ENCODE measurements around the gene RABIF.
"Not testable (repeated sequence)": the region's sequence is repeated elsewhere in the genome, so short reads cannot be mapped to it uniquely, and the experiment has no call there.

The RABIF gene

DNA sequence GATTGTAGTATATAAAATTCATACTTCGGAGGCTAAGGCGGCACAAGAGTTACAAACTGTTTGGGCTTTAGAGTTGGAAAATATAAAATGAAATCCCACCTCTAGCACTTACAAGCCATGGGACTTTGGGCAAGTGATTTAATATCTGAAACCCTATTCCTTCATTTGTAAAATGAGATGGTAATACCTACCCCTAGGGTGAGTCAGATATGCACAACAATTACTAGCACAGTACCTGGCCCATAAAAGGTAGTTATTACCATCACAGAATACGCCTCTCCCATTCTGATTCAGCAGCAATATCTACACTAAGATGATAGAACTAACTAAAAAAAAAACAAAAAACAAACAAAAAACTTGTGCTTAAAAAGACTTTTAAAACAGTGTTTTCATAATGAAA, 34.6 kb upstream of the RABIF start:
- H3K4me3 ChIP-seq (ENCODE audit: low read depth, low read length): no peak overlapping the region
- TF ChIP-seq, protein P1, sequence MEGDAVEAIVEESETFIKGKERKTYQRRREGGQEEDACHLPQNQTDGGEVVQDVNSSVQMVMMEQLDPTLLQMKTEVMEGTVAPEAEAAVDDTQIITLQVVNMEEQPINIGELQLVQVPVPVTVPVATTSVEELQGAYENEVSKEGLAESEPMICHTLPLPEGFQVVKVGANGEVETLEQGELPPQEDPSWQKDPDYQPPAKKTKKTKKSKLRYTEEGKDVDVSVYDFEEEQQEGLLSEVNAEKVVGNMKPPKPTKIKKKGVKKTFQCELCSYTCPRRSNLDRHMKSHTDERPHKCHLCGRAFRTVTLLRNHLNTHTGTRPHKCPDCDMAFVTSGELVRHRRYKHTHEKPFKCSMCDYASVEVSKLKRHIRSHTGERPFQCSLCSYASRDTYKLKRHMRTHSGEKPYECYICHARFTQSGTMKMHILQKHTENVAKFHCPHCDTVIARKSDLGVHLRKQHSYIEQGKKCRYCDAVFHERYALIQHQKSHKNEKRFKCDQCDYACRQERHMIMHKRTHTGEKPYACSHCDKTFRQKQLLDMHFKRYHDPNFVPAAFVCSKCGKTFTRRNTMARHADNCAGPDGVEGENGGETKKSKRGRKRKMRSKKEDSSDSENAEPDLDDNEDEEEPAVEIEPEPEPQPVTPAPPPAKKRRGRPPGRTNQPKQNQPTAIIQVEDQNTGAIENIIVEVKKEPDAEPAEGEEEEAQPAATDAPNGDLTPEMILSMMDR (conservative IDR thresholded peaks at IDR 0.05; ENCODE audit: low read depth, low read length): no peak
- no peak for DNase-seq (ENCODE audit: low read depth)

DNA sequence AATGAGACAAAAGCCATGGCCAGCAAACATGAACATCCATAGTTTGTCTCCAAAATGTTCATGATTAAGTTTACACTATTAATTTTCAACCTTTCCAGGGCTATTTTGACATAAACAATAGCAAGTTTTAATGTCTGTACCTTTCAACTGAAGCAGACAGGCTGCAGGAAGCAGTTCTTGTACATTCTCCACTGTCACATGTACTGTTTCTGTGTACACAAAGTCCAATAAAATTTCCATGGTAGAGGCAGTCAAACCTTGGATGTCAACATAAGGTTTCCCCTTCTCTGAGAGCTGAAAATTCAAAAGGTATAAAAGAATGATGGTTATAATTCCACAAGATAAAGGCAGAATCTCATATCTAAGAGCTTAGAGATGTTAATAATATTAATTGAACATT, 30.7 kb upstream of the RABIF start:
- no peak overlapping the region for H3K4me3 ChIP-seq (ENCODE audit: low read depth, low read length)
- TF ChIP-seq, protein P1 (conservative IDR thresholded peaks at IDR 0.05; ENCODE audit: low read depth, low read length): no peak
- no peak for DNase-seq (ENCODE audit: low read depth)

DNA sequence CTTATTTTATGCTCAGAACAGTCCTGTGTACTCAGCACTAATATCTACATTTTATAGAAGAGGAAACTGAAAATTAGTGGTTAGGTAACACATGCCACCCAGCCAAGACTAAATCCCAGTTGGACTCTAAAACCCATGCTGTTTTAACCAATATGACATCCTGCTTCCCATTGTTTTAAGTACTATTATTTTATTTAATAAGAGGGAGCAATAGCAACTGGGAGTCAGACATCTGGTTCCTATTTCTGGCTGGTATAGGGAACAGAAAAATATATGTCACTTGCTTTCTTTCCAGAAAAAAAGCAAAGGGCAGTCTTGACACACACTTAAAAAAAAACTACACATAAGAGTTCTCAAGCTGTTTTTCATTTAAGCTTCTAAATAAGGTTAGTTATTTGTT, 26.2 kb upstream of the RABIF start:
- H3K4me3 ChIP-seq (ENCODE audit: low read depth, low read length): no peak overlapping the region
- TF ChIP-seq, protein P1 (conservative IDR thresholded peaks at IDR 0.05; ENCODE audit: low read depth, low read length): no peak
- no peak for DNase-seq (ENCODE audit: low read depth)

DNA sequence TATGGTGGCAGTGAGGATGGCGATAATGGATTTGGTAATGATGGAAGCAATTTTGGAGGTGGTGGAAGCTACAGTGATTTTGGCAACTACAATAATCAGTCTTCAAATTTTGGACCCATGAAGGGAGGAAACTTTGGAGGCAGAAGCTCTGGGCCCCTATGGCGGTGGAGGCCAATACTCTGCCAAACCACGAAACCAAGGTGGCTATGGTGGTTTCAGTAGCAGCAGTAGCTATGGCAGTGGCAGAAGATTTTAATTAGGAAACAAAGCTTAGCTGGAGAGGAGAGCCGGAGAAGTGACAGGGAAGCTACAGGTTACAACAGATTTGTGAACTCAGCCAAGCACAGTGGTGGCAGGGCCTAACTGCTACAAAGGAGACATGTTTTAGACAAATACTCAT, 23.5 kb upstream of the RABIF start:
- not testable (repeated sequence) for DNase-seq (ENCODE audit: low read depth)

DNA sequence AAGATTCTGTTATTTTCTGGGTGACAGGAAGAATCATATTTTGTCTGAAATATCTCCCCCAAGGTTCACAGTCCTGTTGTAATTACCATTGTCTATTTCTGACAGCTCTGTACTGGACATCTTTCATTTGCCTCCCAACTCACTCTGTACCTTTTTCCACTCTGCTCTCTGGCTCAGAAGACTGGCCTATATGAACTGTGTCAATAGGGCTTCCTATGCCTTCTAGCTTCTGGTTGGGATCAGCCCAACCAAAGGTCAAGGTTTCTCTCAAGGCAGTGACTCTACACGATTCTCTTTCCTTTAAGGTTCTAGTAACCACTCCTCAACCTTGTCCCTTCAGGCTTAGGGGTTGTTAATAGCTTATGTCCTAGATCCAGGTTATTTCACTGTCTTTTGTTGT, 20.5 kb upstream of the RABIF start:
- no peak overlapping the region for H3K4me3 ChIP-seq (ENCODE audit: low read depth, low read length)
- DNase-seq (ENCODE audit: low read depth): no peak
- TF ChIP-seq, protein P1 (conservative IDR thresholded peaks at IDR 0.05; ENCODE audit: low read depth, low read length): no peak

More for the DNA sequence above, 23.5 kb upstream of the RABIF start:
- H3K4me3 ChIP-seq (ENCODE audit: low read depth, low read length): not testable (repeated sequence)

DNA sequence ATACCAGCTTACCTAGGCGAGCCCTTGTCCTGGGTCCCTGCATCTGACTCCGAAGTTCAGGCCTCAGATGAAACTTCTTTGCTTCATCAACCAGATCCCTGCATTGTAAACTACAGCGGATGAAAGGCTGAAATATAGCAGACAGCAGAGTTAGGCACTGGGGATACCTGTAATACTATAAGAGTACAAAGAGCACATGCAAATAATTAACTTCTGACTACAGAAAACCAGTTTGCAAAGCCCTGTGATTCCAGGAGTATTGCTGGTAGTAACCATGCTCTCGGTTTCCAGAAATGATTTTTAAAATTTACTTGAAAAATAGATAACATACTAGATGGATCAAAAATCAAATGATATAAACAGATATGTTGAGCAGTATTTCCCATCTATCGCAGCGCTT, 20.0 kb upstream of the RABIF start:
- TF ChIP-seq, protein P1 (conservative IDR thresholded peaks at IDR 0.05; ENCODE audit: low read depth, low read length): no peak
- DNase-seq (ENCODE audit: low read depth): no peak
- H3K4me3 ChIP-seq (ENCODE audit: low read depth, low read length): no peak overlapping the region

DNA sequence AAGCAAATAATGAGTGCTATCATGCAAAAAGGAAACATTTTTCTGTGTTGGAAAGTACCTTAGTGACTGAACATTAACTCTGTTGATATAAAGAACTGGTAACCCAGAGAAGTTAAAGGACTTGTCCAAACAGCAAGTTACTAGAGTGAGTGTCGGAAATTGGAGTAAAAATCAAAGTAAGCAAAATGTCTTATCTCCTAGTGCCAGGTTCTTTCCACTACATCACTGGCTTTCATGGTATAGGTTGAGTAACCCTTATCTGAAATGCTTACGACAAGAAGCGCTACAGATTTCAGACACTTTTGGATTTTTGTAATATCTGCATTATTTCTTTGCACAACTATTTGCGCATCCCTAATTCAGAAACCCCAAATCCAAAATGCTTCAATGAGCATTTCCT, 16.4 kb upstream of the RABIF start:
- no peak overlapping the region for H3K4me3 ChIP-seq (ENCODE audit: low read depth, low read length)
- TF ChIP-seq, protein P1 (conservative IDR thresholded peaks at IDR 0.05; ENCODE audit: low read depth, low read length): no peak

DNA sequence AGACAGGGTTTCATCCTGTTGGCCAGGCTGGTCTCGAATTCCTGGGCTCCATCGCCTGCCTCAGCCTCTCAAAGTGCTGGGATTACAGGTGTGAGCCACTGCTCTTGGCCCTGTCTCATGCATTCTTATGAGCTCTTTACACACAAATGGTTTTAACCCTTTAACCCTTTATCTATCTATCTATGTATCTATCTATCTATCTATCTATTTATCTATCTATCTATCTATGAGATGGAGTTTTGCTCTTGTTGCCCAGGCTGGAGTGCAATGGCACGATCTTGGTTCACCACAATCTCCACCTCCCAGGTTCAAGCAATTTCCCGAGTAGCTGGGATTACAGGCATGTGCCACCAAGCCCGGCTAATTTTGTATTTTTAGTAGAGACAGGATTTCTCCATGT, 14.9 kb upstream of the RABIF start:
- DNase-seq (ENCODE audit: low read depth); H3K4me3 ChIP-seq (ENCODE audit: low read depth, low read length): not testable (repeated sequence)

More for the DNA sequence above, 16.4 kb upstream of the RABIF start:
- DNase-seq (ENCODE audit: low read depth): no peak

Data from choroid plexus epithelial cell (primary cell).